ENCODE data around the gene NPLOC4.

NPLOC4 gene

GRCh38 chr17:81644976-81645952 lies 8.4 kb upstream of the NPLOC4 start:
- no peak for TF ChIP-seq CTCF (IDR thresholded peaks at IDR 0.05; ENCODE audit: low read depth, low read length)

DNA sequence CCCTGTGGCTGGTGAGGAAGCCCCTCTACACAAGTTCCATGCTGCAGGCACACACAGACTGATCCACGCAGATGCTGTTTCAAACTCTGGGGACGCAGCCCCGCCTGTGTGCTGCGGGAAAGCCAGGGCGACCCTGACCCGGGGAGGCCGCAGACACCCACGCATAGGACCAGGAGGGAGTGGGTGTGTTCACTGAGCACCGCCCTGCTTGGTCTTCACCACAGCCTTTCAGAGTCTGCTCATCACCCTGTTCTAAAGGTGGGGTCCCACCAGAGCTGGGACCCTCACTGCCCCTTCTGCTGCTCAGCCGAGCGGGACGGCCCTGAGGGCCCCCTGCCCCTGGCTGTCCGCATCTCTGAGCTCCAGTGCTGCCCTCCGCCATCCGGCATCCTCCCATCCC lies 7.6 kb upstream of the NPLOC4 start:
- DNase-seq (ENCODE audit: extremely low read depth, low read depth), result no peak
- no peak for TF ChIP-seq CTCF (IDR thresholded peaks at IDR 0.05; ENCODE audit: low read depth, low read length)

More at GRCh38 chr17:81644976-81645952, 8.4 kb upstream of the NPLOC4 start:
- no peak for DNase-seq (ENCODE audit: extremely low read depth, low read depth)

- TF ChIP-seq CTCF (IDR thresholded peaks at IDR 0.05; ENCODE audit: low read depth, low read length), result no peak
- DNase-seq (ENCODE audit: extremely low read depth, low read depth), result no peak
Measured at GRCh38 chr17:81641825-81642489, 5.0 kb upstream of the NPLOC4 start.

DNA sequence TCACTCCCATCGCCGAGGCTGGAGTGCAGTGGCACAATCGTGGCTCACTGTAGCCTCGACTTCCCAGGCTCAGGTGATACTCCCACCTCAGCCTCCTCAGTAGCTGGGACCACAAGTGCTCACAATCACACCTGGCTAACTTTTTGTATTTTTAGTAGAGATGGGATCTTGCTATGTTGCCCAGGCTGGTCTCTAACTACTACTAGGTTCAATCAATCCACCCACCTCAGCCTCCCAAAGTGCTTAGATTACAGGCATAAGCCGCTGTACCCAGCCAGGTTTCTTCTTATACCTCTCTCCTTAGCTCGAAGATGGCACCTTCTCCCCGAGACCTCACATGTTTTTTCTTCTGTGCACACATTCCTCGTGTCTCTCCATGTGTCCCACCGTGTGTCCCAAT lies 3.1 kb upstream of the NPLOC4 start:
- no peak for DNase-seq (ENCODE audit: extremely low read depth, low read depth)
- TF ChIP-seq CTCF (IDR thresholded peaks at IDR 0.05; ENCODE audit: low read depth, low read length), result no peak

- no peak for TF ChIP-seq CTCF (IDR thresholded peaks at IDR 0.05; ENCODE audit: low read depth, low read length)
- DNase-seq (ENCODE audit: extremely low read depth, low read depth), result no peak
Measured at GRCh38 chr17:81638683-81639082, 1.8 kb upstream of the NPLOC4 start.

DNA sequence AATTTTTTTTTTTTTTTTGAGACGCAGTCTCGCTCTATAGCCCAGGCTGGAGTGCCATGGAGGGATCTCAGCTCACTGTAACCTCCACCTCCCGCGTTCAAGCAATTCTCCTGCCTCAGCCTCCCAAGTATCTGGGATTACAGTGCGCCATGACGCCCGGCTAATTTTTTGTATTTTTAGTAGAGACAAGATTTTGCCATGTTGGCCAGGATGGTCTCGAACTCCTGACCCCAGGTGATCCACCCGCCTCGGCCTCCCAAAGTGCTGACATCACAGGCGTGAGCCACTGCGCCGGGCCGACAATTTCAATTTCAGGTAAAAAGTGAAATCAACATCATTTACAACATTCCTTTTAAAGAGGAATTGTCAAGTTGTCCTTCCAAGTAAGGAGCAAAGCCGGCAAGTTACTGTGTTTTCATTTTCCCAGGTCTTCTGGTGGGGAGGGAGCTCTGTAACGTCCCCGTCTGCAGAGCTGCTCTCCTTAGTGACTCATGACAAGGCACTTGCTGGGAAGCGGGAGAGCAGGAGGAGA lies 873 bp downstream of the NPLOC4 start:
- no peak for TF ChIP-seq CTCF (IDR thresholded peaks at IDR 0.05; ENCODE audit: low read depth, low read length)
- DNase-seq (ENCODE audit: extremely low read depth, low read depth), result peak; percentile 2

- no peak for TF ChIP-seq CTCF (IDR thresholded peaks at IDR 0.05; ENCODE audit: low read depth, low read length)
- no peak for DNase-seq (ENCODE audit: extremely low read depth, low read depth)
Measured at GRCh38 chr17:81635431-81635830, 1.5 kb downstream of the NPLOC4 start.

Measured in AG09319 (cell line).